Neural cell (in vitro differentiated cells): ENCODE data around the gene EXOC4.

Experiments used
- CTCF ChIP-seq: fragments of 450-650 bp; IDR thresholded peaks from 2 replicates; pipeline ENCODE4 v1.5.1; 2014; ENCODE audit warnings: antibody characterized with exemption, mild to moderate bottlenecking, moderate library complexity; ENCODE audit not compliant: poor library complexity, severe bottlenecking
- RAD21 ChIP-seq: fragments of 450-650 bp; conservative IDR thresholded peaks from 2 replicates; pipeline ENCODE4 v1.6.1; 2014; ENCODE audit warnings: antibody characterized with exemption, mild to moderate bottlenecking, moderate library complexity

- TF ChIP-seq RAD21 (no peak), CTCF (no peak)
Measured at GRCh38 chr7:133672866-133673265, 420.0 kb downstream of the EXOC4 start.
